ENCODE results near the gene STAT2. TPM values are rescaled to one million over a fixed set of nuclear protein-coding genes. Genes with fewer than 3 reads are reported as not detected.
"Not testable (repeated sequence)": the region's sequence is repeated elsewhere in the genome, so short reads cannot be mapped to it uniquely, and the experiment has no call there.

The STAT2 gene
- total and polyA plus RNA-seq, 2 experiments from 2014 or later, result 15.6 to 67.9 TPM

DNA sequence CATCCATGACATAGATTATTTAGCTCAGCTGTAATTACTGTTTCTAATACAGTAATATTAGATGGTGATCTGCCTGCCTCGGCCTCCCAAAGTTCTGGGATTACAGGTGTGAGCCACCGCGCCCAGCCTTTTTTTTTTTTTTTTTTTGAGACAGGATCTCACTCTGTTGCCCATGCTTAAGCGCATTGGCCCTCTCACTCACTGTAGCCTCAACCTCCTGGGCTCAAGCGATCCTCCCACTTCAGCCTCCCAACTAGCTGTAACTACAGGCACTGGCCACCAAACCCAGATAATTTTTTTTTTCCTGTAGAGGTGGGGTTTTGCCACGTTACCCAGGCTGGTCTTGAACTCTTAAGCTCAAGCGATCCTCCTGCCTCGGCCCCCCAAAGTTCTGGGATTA, 24.4 kb downstream of the STAT2 start:
- DNase-seq (ENCODE audit: low spot score); H3K79me2 ChIP-seq (replicated peaks; ENCODE audit: insufficient read depth); H3K36me3 ChIP-seq (ENCODE audit: insufficient read depth); H3K27me3 ChIP-seq (ENCODE audit: insufficient read depth); H3K36me3 Mint-ChIP-seq (ENCODE audit: low read depth); H4K20me1 ChIP-seq (replicated peaks; ENCODE audit: insufficient read depth); H3K4me2 ChIP-seq; H2AFZ ChIP-seq; H3K4me3 Mint-ChIP-seq; H3K4me3 ChIP-seq; H3K27ac ChIP-seq (ENCODE audit: low read depth); H3K27ac Mint-ChIP-seq; ATAC-seq; H3K9me3 Mint-ChIP-seq: not testable (repeated sequence)
- Mint-ChIP-seq H3K4me1 (peaks cover 42% of the 10 kb centered on the region), H3K27me3 (ENCODE audit: insufficient read depth, low read depth, poor library complexity) (peaks cover 12% of the 10 kb centered on the region)
- peaks cover 22% of the 10 kb centered on the region; the same call in 1 of the 2 replicates for H3F3A ChIP-seq (replicated peaks; ENCODE audit: low read depth)
- peaks cover 19% of the 10 kb centered on the region for H3K9me2 ChIP-seq (ENCODE audit: insufficient read depth)
- H3K4me1 ChIP-seq (ENCODE audit: insufficient read depth), result peaks cover 33% of the 10 kb centered on the region

DNA sequence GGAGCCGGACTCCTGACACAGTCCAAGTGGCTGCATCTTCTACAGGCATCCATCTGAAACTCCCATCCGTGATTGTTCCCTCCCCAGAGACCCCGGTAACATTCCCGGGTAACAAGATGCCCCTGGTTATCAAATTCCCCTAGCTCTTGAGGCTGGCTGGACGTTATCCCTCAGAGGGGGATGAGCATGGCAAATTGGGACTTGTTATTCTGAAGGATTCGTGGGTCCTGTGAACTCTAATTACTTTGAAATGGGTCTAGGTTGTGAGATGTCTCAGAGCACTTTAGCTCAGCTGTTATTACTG, 25.5 kb downstream of the STAT2 start:
- peaks cover 16% of the 10 kb centered on the region; the same call in 1 of the 2 replicates for H3F3A ChIP-seq (replicated peaks; ENCODE audit: low read depth)
- H4K20me1 ChIP-seq (replicated peaks; ENCODE audit: insufficient read depth), result no peaks in the 10 kb centered on the region
- H3K4me1 ChIP-seq (ENCODE audit: insufficient read depth), result peaks cover 29% of the 10 kb centered on the region
- Mint-ChIP-seq H3K4me1 (peaks cover 40% of the 10 kb centered on the region), H3K27ac (peak overlapping the region; percentile 99), H3K4me3 (peak overlapping the region; percentile 91), H3K9me3 (no peaks in the 10 kb centered on the region), H3K27me3 (ENCODE audit: insufficient read depth, low read depth, poor library complexity) (peaks cover 12% of the 10 kb centered on the region), H3K36me3 (ENCODE audit: low read depth) (no peaks in the 10 kb centered on the region)
- peak overlapping the region; percentile 51 for H3K27ac ChIP-seq (ENCODE audit: low read depth)
- ATAC-seq, result no peak
- no peak overlapping the region for H2AFZ ChIP-seq
- H3K9me2 ChIP-seq (ENCODE audit: insufficient read depth), result peaks cover 13% of the 10 kb centered on the region
- no peak for TF ChIP-seq STAT1 (IDR thresholded peaks at IDR 0.05; ENCODE audit: unreplicated experiment)
- H3K4me2 ChIP-seq, result peak overlapping the region; percentile 81
- DNase-seq (ENCODE audit: low spot score), result no peak
- peaks cover 5% of the 10 kb centered on the region; the same call in 1 of the 2 replicates for H3K79me2 ChIP-seq (replicated peaks; ENCODE audit: insufficient read depth)
- no peaks in the 10 kb centered on the region for H3K36me3 ChIP-seq (ENCODE audit: insufficient read depth)
- H3K4me3 ChIP-seq, result peak overlapping the region; percentile 58
- no peaks in the 10 kb centered on the region for H3K27me3 ChIP-seq (ENCODE audit: insufficient read depth)

DNA sequence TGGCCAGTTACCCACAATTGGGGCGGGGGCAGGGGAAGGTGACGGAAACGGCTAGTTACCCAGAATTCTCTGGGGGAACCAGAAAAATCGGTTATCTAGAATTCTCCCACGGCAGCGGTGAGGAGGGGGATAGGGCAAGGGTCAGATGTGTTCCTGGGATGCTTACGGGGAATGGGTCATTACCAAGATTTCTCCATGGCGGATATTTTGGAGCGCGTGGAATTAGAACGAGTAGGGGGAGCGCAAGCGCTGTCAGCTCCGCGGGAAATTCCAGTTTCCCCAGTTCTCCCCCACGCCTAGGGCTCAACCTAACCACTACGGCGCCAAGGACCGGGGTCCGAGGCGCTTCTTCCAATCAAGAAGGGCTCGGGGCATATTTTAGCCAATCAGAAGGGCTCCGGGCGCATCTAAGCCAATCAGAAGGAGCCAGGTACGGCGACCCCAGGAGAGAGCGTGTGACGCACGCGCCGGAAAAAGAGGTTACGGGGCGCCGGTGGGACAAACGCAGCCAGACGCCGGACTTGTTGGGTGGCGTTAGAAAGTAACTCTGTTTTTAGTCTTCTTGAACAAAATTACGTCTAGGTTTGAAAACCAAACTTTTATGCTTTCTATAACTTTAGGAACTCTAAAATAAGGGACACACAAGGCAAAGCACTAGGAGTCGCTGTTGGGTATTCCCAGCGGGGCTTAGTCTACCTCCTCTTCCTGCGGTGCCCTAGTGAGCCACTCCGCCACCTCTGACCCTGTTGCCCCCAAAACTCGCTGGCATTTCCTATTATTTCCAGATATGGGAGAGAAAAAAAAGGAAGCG, 26.0 kb downstream of the STAT2 start, which contains the start of gene PAN2:
TSS of gene PAN2 (minus strand) at position 322 of the 811 bp plus-strand sequence. CDS start 906 bp downstream, outside the sequence.
- peak; percentile 95 for ATAC-seq
- peak within 1 kb of the TSS; percentile 98 for H3K27ac ChIP-seq (ENCODE audit: low read depth)
- peak within 1 kb of the TSS; percentile 58 for H3K4me3 ChIP-seq
- Mint-ChIP-seq H3K27ac (peak within 1 kb of the TSS; percentile 99), H3K4me1 (peaks cover 35% of the 10 kb centered on the region), H3K4me3 (peak within 1 kb of the TSS; percentile 91), H3K36me3 (ENCODE audit: low read depth) (no peaks in the 10 kb centered on the region), H3K27me3 (ENCODE audit: insufficient read depth, low read depth, poor library complexity) (peaks cover 12% of the 10 kb centered on the region), H3K9me3 (no peaks in the 10 kb centered on the region)
- DNase-seq (ENCODE audit: low spot score), result peak; percentile 98
- peaks cover 23% of the 10 kb centered on the region for H3K4me1 ChIP-seq (ENCODE audit: insufficient read depth)
- TF ChIP-seq, protein P1, sequence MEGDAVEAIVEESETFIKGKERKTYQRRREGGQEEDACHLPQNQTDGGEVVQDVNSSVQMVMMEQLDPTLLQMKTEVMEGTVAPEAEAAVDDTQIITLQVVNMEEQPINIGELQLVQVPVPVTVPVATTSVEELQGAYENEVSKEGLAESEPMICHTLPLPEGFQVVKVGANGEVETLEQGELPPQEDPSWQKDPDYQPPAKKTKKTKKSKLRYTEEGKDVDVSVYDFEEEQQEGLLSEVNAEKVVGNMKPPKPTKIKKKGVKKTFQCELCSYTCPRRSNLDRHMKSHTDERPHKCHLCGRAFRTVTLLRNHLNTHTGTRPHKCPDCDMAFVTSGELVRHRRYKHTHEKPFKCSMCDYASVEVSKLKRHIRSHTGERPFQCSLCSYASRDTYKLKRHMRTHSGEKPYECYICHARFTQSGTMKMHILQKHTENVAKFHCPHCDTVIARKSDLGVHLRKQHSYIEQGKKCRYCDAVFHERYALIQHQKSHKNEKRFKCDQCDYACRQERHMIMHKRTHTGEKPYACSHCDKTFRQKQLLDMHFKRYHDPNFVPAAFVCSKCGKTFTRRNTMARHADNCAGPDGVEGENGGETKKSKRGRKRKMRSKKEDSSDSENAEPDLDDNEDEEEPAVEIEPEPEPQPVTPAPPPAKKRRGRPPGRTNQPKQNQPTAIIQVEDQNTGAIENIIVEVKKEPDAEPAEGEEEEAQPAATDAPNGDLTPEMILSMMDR (conservative IDR thresholded peaks at IDR 0.05; ENCODE audit: low read depth in 2 of 2), result peak; percentile 25 to 69; a peak in 3 of 4 replicates
- TF ChIP-seq, protein P2, sequence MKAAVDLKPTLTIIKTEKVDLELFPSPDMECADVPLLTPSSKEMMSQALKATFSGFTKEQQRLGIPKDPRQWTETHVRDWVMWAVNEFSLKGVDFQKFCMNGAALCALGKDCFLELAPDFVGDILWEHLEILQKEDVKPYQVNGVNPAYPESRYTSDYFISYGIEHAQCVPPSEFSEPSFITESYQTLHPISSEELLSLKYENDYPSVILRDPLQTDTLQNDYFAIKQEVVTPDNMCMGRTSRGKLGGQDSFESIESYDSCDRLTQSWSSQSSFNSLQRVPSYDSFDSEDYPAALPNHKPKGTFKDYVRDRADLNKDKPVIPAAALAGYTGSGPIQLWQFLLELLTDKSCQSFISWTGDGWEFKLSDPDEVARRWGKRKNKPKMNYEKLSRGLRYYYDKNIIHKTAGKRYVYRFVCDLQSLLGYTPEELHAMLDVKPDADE (IDR thresholded peaks at IDR 0.05), result no peak
- TF ChIP-seq POLR2AphosphoS5 (IDR thresholded peaks at IDR 0.05; ENCODE audit: low read depth) (peak; percentile 53; the same call in 1 of the 2 replicates), CREB1 (CRISPR knock-in tag; IDR thresholded peaks at IDR 0.05; ENCODE audit: low read depth) (peak; percentile 84)
- H3K4me2 ChIP-seq, result peak within 1 kb of the TSS; percentile 81
- H3K27me3 ChIP-seq (ENCODE audit: insufficient read depth), result no peaks in the 10 kb centered on the region
- no peaks in the 10 kb centered on the region for H3K36me3 ChIP-seq (ENCODE audit: insufficient read depth)
- no peak within 1 kb of the TSS for H2AFZ ChIP-seq
- H4K20me1 ChIP-seq (replicated peaks; ENCODE audit: insufficient read depth), result no peaks in the 10 kb centered on the region
- H3K79me2 ChIP-seq (replicated peaks; ENCODE audit: insufficient read depth), result peaks cover 5% of the 10 kb centered on the region; the same call in 1 of the 2 replicates
- peaks cover 8% of the 10 kb centered on the region for H3K9me2 ChIP-seq (ENCODE audit: insufficient read depth)
- H3F3A ChIP-seq (replicated peaks; ENCODE audit: low read depth), result peaks cover 12% of the 10 kb centered on the region; the same call in 1 of the 2 replicates

All from GM23338 (cell line).